Fibroblast of pulmonary artery (primary cell): ENCODE results near the gene ANKRD65.
"Not testable (repeated sequence)": the region's sequence is repeated elsewhere in the genome, so short reads cannot be mapped to it uniquely, and the experiment has no call there.

ENCODE experiments used
- DNase-seq: peaks from one replicate; pipeline ENCODE4 v3.0.0-alpha.2; 2010; ENCODE audit warnings: low read depth
- H3K4me3 ChIP-seq: replicated peaks from 2 replicates; pipeline ENCODE4 v1.5.1; 2011; ENCODE audit warnings: low read depth, mild to moderate bottlenecking, control low read depth, low read length, moderate library complexity
- CTCF ChIP-seq: IDR thresholded peaks from 2 replicates; pipeline ENCODE4 v1.5.1; 2011; ENCODE audit warnings: mild to moderate bottlenecking, control low read depth, low read length, inconsistent platforms; ENCODE audit errors: missing control alignments

ANKRD65 gene

GRCh38 chr1:1420654-1421141 is 378 bp downstream of the ANKRD65 start:
- no peak for DNase-seq
- H3K4me3 ChIP-seq, result no peak overlapping the region

GRCh38 chr1:1419813-1420653 is 1.0 kb downstream of the ANKRD65 start:
- DNase-seq, result no peak
- TF ChIP-seq CTCF, result no peak
- no peak overlapping the region for H3K4me3 ChIP-seq

More at GRCh38 chr1:1420654-1421141, 378 bp downstream of the ANKRD65 start:
- no peak for TF ChIP-seq CTCF

- H3K4me3 ChIP-seq, result no peak overlapping the region
- no peak for DNase-seq
- TF ChIP-seq CTCF, result no peak
Observed at GRCh38 chr1:1419363-1419812, 1.7 kb downstream of the ANKRD65 start.

- TF ChIP-seq CTCF, result no peak
- DNase-seq, result no peak
- H3K4me3 ChIP-seq, result no peak overlapping the region
Observed at GRCh38 chr1:1418464-1419362, 2.4 kb downstream of the ANKRD65 start.

- not testable (repeated sequence) for H3K4me3 ChIP-seq, DNase-seq
Observed at GRCh38 chr1:1417825-1418463, 3.1 kb downstream of the ANKRD65 start.

- H3K4me3 ChIP-seq, DNase-seq: not testable (repeated sequence)
Observed at GRCh38 chr1:1417396-1417795, 3.7 kb downstream of the ANKRD65 start.

GRCh38 chr1:1415751-1416150 is 5.3 kb downstream of the ANKRD65 start:
- no peak for TF ChIP-seq CTCF
- no peak overlapping the region for H3K4me3 ChIP-seq
- DNase-seq, result no peak

GRCh38 chr1:1412311-1412902 is 8.7 kb downstream of the ANKRD65 start:
- DNase-seq, H3K4me3 ChIP-seq: not testable (repeated sequence)
